HG03571 (cell line): ENCODE results near the gene KRT6B.
"Not testable (repeated sequence)": the region's sequence is repeated elsewhere in the genome, so short reads cannot be mapped to it uniquely, and the experiment has no call there.

Experiments used
- ATAC-seq: cut with Tn5 transposase; IDR thresholded peaks from one replicate; pipeline ENCODE4 v1.9.1; 2021; ENCODE audit not compliant: unreplicated experiment

Gene KRT6B

DNA sequence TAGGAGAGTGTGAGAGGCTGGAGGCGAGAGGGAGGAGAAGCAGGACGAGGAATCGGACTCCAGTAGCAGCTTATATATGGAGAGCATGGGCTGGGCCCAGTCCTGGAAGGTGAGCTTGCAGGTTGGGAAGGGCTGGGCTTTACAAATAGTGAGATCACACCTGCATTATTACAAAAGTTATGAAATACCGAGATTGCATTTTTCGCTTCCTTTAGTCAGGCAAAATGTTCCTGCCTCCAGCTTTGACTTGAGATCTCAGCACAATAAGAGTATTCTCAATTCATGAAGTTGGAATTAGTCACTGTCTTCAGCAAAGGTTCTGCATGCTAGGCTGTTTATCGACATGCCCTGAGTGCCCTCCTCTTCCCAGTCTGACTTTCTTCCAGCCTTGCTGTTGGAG lies at the start of gene KRT6B:
Gene KRT6B (minus strand): TSS at position 46 of the 400 bp plus-strand sequence. CDS start 68 bp downstream, outside the sequence.
- no peak for ATAC-seq

DNA sequence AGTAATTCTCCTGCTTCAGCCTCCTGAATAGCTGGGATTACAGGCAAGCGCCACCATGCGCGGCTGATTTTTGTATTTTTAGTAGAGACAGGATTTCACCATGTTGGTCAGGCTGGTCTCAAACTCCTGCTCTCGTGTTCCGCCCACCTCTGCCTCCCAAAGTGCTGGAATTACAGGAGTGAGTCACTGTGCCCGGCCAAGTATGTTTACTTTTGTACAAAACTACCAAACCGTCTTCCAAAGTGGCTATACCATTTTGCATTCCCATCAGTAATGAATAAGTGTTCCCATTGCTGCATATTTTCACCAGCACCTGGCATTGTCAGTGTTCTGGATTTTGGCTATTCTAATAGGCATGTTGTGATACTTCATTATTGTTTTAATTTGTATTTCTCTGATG lies 49.5 kb upstream of the KRT6B start:
- ATAC-seq, result no peak

DNA sequence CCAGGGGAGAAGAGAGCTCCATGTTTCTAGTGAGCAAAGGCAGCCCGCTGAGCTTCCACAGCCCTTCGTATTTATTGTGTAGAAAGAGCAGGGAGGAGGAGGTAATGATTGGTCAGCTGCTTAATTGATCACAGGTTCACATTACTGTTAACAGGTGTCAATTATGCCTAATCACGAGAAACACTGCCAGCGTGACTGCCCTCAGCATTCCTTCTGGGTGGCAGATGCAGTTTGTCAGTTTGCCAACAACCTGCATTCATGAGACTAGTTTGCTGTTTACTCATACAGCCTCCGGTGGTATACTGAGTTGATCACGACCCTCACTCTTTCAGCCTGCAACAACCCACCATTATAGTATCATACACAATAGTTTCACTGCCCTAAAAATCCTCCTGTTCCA lies 48.6 kb upstream of the KRT6B start:
- ATAC-seq, result not testable (repeated sequence)

DNA sequence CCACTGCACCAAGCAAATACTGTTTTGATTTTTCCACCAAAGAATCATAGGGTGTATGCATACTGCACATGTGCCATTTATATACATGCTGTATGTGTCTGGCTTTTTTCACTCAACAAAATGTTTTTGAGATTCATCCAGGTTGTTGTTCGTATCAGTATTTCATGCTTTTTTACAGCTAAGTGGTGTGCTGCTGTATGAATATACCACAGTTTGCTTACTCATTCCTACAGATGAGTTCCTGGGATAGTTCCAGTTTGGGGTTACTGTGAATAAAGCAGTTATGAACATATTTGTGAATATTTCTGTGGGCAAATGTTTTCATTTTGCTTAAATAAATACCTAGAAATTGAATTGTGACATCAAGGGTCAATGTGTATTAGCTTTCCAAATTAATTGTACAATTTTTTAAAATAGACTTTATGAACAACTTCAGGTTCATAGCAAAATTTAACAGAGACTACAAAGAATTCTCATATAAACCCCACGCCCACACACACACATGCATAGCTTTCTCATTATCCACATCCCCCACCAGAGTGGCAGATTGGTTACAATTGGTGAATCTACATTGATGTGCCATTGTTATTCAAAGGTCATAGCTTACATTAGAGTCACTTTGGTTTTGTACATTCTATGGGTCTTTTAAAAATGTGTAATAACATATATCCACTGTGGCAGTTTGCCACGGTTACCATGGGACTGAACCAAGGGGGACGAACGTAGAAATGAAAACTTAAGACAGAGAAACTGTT lies 48.0 kb upstream of the KRT6B start:
- ATAC-seq, result no peak

DNA sequence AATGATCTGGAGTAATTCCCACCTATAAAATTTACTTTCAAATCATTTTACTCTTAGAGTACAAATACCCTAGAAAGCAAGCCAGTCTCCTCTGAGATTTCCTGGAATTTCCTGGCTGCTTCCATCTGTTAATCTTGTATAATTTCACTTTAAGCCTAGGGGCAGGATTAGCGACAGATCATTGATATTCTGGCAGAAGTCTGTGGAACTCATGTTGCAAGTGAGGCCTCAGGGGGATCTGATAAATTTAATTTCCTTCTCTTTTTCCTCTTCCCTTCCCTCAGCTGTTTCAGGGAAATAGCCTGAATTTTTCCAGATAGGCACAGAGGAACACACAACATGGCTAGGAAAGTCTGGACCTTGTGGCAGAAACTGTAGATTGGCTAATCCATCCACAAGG lies 47.0 kb upstream of the KRT6B start:
- ATAC-seq, result no peak

DNA sequence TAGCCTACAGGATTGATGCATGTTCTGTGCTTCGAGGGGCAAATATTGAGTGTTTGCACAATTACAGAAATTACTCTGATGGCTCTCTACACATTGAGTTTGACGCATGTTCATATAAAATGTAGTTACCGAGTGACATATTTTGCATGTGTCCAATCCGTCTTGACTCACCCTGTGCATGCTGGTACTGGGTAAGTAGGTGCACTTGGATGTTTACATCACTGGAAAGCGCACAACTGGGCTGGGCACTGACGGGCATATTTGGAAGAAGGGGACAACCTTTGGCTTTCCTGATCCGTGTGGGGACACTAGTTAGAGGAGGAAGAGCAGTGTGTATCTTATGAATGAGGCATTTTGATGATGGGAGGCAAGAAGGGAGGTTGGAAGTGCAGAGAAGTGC lies 46.0 kb upstream of the KRT6B start:
- ATAC-seq, result no peak

DNA sequence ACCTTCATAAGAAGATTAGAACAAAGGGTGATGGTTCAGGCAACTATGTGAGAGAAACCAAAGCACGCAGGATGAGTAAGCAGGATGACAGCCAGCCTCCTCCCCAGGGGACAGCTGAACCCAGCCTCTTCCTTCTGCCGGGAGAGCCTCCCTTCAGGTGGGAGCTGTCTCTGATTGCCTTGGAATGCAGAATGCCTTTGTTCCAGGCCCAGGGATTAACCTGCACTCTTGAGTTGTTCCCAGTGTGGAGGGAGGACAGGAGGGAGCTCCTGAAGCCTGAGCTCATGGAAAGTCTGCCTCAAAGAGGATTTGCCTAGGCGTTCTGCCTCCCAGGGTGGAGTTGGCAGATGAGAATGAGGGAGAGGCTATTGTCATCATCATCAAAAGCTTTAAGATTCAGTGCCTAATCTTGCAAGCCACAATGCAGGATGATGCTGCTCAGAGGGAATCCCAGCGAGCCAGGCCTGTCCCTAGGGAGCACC lies 44.7 kb upstream of the KRT6B start:
- ATAC-seq, result no peak

DNA sequence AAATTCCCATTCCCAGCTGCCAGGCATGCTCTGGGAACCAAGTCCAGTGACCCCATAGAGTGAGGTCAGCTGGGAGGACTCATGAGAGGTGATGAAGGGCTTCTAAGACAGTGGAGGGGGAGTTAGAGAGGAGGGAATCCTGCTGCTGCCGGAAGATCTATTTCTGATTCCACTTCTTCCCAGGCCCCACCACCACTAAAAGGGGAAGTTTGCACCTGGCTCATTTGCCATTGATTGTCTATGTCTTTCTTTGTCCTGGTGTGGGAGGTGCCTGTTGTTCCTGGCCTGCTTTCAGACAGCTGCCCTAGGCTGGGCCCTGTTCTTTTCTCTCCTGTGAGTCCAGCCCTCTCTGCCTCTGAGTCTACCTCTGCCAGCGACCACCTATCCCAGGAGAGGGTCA lies 44.1 kb upstream of the KRT6B start:
- ATAC-seq, result no peak

DNA sequence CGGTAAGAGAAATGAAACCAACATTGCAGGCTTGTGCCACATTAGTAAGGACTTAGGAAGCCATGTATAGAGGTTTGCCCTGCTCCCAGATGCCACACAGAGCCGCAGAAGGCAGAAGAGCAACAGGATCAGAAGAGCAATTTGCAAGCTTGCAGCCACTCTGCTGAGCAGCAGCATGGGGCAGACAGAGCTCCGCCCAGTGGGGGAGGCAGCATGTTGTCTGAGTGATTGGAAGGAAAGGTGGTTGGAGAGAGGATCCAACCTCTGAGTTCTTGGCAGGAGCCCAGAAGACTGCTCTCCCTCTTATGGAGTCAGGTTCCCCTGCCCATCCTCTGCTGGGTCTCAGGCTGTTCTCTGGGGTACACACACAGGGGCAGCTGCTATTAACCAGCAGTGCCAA lies 43.4 kb upstream of the KRT6B start:
- no peak for ATAC-seq

DNA sequence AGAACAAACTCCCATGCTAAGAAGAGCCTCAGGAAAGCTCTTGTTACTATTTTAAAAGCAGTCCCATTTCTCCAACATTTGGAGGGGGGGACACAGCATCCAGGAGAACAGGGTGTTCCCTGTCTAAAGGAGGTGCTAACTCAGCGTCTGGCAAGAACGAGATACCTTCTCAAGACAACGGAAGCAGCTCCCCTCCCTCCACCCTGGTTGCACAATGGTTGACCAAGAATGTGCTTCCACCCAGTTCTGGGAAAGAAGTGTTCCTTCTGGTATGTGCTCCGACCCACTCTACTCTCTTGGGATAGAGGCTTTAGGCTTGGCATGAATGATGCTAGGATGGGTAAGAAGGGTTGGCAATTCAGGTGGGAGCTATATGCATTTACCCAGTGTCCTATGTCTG lies 42.6 kb upstream of the KRT6B start:
- no peak for ATAC-seq

DNA sequence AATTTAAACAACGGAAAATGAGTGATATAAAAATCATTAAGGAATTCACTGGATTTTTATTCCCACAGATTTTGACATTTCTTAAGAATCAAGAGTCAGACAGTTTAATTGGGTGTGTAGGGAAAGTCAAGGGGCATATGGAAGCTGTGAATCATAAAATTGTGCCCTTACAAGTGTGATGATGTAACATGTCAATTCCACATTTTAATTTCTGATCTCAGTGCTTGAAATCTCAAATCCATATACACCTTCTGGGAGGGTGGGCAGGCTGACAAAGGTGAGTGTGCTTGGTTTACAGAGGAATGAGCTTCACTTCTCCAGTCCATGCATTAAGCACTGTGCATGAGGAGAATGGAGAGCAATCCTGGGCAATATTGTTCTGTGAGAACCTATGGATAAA lies 42.2 kb upstream of the KRT6B start:
- no peak for ATAC-seq

DNA sequence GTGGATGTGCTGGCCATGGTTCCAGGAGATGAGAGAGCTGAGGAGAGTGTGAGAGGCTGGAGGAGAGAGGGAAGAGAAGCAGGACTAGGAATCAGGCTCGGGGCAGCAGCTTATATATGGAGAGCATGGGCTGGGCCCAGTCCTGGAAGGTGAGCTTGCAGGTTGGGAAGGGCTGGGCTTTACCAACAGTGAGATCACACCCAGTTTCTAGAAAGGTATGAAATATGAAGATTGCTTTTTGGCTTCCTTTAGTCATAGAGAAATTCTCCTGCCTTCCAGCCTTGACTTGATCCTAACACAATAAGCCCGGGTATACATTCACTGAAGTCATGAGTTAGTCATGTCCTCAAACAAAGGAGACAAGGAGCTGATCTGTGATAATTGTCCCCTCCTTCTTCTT lies 41.2 kb upstream of the KRT6B start, which contains the start of gene KRT6A:
Gene KRT6A (minus strand): TSS at position 86 of the 400 bp plus-strand sequence. CDS start 69 bp downstream, at position 17.
- ATAC-seq, result no peak

DNA sequence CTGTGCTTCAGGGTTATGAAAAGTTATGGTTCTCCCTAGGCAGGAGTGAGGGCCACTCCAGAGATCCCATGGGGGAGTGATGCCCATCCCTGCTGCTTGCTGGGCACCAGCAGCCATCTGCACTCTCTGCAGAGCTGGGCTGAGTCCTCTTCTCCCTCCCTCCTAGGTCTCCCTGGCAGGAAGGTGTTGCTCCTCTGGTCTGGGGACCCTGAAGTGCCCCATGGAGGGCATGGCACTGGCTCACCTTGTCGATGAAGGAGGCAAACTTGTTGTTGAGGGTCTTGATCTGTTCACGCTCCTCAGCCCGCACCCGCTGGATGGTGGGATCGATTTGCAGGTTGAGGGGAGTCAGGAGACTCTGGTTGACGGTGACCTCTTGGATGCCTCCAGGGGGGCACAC lies 40.5 kb upstream of the KRT6B start:
- ATAC-seq, result not testable (repeated sequence)

DNA sequence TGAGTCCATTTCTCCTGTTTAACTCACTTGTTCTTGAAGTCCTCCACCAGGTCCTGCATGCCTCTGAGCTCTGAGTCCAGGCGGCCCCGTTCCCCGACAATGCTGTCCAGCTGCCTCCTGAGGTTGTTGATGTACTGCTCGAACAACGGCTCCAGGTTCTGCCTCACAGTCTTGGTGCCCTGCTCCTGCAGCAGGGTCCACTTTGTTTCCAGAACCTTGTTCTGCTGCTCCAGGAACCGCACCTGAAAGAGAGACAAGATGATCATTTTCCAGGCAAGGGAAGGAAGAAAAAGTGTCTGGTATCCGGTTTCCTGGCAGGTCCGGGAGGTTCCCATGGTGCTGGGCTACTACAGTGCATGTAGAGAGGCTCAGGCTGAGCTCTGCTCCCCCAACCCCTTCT lies 39.5 kb upstream of the KRT6B start:
- ATAC-seq, result not testable (repeated sequence)

DNA sequence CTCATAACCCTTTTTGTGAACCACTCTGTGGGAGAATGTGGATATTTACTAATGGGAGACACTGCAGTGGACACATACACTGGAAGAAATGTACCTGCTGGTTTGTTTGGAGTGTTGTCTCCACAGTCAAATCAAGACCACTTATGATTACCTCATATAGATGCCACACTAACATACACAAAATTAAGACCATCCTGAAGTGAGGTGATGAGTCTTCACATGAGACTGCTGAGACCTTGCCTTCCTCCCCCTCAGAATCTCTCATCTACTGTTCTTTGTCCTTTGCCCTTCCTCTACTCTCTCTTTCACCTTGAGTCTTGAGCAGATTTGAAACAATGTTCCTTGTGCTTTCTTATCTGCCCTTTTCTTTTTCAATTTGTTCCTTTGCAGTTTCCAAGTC lies 36.8 kb upstream of the KRT6B start:
- ATAC-seq, result no peak

DNA sequence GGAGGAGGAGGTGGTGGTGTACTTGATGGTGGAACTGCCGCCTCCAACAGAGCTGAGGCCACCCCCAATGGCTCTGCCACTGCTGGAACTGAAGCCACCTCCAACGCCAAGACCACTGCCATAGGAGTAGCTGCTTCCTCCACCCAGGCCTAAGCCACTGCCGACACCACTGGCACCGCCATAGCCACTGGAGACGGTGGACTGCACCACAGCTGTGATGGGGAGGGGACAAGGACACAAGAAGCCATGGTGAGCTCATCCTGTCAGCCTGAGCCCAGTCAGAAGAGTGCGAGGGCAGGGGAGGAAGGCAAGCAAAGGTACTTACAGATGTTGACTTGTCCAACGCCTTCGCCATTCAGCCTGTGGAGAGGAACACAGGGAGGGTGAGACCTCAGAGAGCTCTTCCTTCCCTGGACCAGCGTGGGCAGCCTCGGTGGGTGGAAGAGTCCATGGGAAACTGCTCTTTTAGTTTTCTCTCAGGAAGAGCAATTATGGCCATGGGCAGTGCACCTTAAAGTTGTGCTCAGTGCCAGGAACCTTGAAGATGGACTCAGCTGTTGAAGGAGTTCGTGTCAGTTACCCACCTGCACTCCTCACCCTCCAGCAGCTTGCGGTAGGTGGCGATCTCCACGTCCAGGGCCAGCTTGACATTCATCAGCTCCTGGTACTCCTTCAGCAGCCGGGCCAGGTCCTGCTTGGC lies 35.9 kb upstream of the KRT6B start:
- ATAC-seq, result not testable (repeated sequence)

DNA sequence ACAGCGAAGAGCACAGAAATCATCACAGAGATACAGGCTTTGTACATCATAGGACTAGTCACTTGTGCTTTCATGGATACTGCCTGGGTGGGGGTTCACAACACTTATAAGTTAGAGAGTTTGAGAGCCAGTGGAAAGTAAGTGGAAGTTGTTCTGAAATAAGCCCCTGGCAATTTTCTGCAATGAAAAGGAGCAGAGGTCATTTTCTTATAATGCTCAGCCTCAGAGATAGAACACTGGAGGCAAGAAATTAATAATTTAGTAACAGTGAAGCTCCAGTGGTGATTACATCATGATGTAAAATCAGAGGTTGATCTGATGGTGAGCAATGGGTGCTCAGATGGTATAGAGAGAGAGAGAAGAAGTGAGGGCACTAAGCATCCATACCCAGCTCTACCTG lies 35.3 kb upstream of the KRT6B start:
- no peak for ATAC-seq

DNA sequence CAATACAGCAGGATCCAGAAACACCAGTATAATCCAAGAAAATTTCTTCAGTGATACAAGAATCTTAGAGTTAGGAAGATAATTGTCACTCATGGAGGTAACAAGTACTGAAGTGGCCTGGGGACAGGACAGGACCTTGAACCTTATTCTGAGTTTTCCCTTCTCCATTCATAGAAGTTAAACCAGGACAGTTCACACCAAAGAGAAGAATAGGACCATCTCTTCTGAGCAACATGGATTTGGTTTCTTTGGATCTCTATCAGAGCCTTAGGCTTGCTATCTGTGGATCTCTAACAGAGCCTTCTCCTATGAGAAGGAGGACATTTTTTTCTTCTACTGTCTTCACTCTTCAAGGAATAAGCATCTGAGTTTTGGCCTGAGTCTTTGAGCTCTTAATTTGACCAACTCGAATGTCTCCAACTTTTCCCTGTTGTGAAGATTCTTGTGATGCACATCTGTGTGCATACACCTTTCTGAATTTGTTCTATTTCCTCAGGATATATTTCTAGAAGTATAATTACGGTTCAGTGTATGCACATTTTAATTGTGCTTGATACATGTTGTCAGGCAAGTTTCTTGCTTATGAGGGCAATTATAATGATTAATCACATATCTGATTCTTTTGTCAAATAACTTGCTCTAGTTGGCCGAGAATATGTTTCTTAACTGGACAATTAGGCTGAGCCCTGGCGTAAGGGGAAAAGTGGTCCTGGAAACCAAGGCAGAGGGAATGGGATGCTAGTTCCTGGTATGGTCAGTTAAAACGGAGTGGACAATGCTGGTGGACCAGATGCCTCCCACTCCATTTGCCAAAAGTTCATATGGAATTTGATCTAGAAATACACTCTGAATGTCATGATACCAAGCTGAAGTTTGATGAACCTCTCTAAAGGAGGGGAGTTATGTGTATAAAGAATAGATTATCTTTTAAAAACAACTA lies 34.5 kb upstream of the KRT6B start:
- ATAC-seq, result no peak

DNA sequence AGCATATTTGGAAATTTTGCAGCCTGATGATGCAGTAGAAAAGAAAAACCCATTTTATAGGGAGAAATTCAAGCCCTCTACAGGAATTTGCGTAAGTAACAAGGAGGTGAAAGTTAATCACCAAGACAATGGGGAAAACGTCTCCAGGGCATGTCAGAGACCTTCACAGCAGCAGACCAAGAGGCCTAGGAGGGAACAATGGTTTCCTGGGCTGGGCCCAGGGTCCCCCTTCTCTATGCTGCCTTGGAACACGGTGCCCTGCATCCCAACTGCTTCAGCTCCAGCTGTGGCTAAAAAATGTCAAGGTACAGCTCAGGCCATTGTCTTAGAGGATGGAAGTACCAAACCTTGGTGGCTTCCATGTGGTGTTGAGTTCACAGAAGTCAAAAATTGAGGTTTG lies 28.1 kb upstream of the KRT6B start:
- no peak for ATAC-seq

DNA sequence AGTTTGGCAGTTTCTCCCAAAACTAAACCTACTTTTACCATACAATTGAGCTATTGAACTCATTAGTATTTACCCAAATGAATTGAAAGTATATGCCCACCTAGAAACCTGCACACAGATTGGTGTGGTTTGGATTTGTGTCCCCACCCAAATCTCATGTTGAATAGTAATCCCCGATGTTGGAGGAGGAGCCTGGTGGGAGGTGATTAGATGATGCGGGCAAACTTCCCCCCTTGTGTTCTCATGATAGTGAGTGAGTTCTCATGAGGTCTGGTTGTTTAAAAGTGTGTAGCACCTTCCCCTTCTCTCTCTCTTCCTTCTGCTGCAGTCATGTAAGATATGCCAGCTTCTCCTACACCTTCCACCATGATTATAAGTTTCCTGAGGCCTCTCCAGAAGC lies 25.7 kb upstream of the KRT6B start:
- ATAC-seq, result no peak

DNA sequence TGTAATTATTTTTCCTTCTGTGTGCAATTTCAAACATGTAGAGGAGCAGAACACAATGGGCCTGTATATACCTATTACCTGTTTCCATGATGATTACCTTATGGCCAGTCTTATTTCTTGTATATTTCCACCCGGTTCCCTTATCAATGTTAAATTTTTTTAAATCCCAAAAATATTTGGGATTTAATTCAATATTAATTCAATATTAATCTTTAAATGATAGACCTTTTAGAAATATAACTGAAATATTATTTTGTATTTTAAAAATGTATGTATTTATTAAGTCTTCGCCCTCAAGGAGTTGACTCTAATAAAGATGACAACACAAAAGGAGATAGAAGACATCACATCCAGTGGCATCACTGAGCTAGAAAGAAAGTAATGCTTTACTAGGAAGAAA lies 22.3 kb upstream of the KRT6B start:
- ATAC-seq, result no peak
